SHP77 treated with DMSO at 0.1 percent for 48 hours (cell line): ENCODE data around the gene ARHGAP26.
"Not testable (repeated sequence)": the region's sequence is repeated elsewhere in the genome, so short reads cannot be mapped to it uniquely, and the experiment has no call there.

Source experiments
- DNase-seq: peaks from one replicate; lab custom pipeline; 2025; lab: John Stamatoyannopoulos, UW

Gene ARHGAP26

DNA sequence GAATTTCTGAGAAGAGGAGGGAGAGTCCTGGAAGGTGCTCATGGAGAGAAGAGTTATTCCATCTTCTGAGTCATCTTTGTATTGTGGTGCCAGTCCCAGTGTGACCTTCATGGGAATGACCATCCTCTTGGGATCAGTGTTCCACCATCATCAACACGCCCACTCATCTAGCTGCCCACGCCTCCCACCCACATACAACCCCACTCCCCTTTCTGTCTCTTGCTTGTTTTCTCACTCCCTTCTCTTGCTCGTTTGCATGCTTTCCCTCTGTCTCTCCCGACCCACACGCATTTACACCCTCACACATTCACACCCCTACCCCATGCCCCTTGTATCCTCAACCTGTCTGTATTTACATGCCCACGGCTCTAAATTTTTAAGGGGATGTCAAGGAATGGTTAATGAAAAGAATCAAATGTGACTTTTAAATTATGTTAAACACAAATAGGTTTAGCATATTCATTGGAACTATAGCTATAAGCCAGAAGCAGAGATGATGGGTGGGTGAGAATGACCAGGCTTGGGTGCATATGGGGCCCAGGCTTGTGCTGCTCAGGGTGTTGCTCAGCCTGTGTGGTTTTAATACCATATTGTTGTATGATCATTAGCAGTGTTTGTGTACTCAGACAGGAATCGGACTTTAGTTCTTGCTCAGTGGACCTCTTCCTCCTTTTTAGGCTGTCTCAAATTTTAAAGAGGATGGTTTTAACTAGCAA, 160.4 kb downstream of the ARHGAP26 start:
- no peak for DNase-seq

- no peak for DNase-seq
These were observed 161.9 kb downstream of the ARHGAP26 start for GRCh38 chr5:142931896-142932686.

- no peak for DNase-seq
These were observed 164.0 kb downstream of the ARHGAP26 start for GRCh38 chr5:142934051-142934762.

DNA sequence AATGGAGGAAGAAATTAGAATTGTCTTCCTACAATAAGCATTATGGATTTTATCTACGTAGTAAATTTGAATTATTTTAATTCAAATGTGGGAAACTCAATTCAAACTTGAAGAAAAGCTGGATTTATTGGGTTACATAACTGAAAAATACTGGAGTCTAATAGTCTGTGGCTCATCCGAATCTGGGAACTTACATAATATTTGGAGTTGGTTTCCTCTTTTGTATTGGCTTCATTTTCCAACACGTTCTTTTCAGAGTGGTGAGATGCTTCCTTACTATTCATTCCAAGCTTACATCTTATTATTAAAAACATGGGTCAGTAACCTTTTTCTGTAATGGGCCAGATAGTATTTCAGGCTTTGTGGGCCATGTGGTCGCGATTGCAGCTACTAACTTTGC, 164.8 kb downstream of the ARHGAP26 start:
- DNase-seq, result no peak

DNA sequence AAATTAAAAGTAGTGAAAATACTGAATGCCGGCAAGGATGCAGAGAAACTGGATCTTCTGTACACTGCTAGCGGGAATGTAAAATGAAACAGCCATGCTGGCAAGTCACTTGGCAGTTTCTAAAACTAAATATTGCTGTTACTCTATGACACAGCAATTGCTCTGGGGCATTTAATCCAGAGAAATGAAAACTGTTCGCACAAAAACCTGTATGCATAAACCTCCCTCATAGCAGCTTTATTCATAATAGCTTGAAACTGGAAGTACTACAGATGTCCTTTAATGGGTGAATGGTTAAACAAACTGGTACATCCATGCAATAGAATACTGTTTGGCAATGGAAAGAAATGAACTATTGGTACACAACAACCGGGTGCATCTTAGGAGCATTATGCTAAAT, 167.2 kb downstream of the ARHGAP26 start:
- DNase-seq, result no peak

DNA sequence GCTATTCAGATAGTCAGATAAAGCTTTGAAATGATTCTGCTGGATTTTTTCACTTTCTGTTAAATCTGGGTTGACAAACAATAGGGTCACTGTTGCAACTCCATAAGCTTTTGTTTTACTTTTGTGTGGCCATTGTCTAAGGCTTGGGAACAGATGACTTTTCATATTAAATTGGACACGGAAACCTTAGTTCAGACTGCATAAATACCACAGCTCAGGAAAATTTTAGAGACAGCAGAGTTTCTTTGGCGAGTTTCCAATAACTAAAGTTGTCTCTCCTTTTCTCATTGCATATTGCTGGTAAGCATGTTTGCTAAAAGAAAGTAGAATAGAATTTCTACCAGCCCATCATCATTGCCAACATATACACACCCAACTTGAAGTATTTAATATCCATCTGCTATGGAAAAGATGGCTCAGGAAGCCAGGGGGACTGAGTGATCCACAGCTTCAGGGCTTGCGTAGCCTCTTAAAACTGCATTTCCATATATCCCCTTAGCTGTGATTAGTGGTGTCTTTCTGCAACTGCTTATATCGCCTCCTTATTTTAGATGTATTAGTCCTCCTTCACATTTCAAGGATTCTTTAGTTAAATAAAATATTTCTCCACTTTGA, 168.2 kb downstream of the ARHGAP26 start:
- DNase-seq, result no peak

GRCh38 chr5:142939006-142939405, 168.8 kb downstream of the ARHGAP26 start:
- no peak for DNase-seq

GRCh38 chr5:142939884-142940283, 169.7 kb downstream of the ARHGAP26 start:
- no peak for DNase-seq

- DNase-seq, result no peak
These were observed 171.1 kb downstream of the ARHGAP26 start for GRCh38 chr5:142941245-142941644.

GRCh38 chr5:142942901-142943300, 172.7 kb downstream of the ARHGAP26 start:
- DNase-seq, result no peak

DNA sequence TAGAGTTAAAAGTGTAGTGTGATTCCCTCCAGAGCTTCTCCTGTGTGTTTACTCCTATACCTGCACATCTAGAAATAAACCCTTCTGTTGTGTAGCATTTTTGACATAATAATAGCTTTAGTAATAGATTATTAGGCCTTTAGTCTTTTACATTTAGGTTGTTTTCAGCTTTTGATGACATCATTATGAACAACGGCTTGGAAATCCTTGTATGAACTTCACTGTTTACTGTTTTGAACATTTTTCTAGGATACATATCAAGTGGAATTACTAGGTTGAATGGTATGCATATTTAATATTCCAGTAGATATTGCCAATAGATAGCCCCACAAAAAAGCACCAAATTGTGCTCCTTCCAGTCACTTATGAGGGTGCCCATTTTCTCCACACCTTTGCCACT, 174.0 kb downstream of the ARHGAP26 start:
- DNase-seq, result no peak

DNA sequence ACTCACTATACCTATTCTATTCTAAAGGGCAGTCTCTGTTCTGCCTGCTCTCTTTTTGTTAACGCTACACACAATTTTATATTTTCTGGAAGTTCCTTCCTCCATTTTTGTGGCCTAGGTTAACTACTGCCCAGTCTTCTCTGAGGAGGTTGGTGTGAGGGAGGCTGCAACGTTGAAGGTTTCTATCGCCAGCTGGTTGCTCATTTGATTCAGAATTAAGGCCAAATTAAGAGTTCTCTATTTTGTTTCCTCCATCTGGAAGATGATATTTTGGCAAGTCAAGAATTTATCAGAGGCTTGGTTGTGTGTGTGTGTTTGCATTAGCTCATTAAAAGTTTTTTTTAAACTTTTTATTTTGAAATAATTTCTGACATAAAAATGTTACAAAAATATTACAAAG, 175.1 kb downstream of the ARHGAP26 start:
- DNase-seq, result no peak

DNA sequence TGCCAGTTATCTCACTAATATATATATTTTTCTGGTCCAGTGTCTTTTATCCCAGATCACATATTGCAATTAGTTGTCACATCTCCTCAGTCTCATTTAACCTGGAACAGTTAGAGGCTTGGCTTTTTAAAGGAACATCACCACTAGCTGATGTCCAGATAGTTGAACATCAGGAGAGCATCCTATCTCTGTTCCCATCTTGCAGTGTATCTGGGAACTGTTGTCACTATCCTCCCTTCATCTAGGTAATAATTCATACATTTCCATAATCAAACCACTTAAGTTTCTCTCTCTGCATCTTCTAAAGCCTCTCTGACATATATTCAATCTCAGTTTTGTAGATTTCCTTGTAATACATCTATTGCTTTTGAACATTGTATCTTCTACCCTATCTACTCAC, 175.7 kb downstream of the ARHGAP26 start:
- DNase-seq, result no peak

GRCh38 chr5:142946547-142947426, 176.6 kb downstream of the ARHGAP26 start:
- DNase-seq, result no peak

GRCh38 chr5:142947427-142947709, 177.2 kb downstream of the ARHGAP26 start:
- DNase-seq, result no peak

DNA sequence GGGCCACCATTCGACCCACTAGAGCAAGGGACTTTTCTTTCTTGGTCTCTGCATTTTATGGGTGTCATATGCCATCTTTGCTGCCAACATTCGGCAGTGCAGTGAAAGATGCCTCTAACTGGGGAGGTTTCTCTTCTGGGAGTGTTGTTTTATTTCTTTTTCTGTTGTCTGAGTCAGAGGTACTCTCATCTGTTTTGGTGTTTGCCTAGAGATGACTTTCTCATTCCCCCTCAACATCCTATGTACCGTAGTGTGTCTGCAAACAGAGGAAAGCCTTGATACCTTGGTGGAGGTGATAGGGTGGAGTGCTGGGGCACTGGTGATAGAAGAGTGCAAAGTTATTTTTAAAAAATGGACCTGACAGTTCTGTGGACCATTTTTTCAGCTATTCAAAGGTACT, 182.1 kb downstream of the ARHGAP26 start:
- DNase-seq, result no peak

GRCh38 chr5:142952871-142953270, 182.7 kb downstream of the ARHGAP26 start:
- DNase-seq, result not testable (repeated sequence)

GRCh38 chr5:142954455-142954854, 184.3 kb downstream of the ARHGAP26 start:
- no peak for DNase-seq

DNA sequence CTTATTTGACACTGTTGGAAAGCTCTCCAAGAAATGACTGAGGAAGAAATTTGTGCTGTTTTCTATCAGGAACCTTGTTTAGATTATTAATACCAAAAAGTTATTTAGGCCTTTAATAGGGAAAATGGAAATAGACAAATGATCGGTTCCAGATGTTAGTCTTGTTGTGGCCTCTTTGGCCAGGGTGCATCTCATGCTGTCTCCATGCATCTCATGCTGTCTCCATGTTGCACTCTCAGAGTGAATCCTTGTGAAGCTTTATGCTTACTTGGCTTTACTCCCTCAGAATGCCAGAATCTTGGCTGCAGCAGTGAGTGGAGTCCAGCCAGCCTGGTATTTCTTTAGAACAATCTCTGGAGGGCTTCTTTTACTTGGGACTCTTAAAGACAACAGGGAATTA, 185.5 kb downstream of the ARHGAP26 start:
- DNase-seq, result no peak

- DNase-seq, result no peak
These were observed 187.4 kb downstream of the ARHGAP26 start for GRCh38 chr5:142957528-142957927.

GRCh38 chr5:142958944-142959682, 188.9 kb downstream of the ARHGAP26 start:
- DNase-seq, result no peak
